Prostate gland (tissue), 2 donors: ENCODE measurements around the gene CGNL1.

Source experiments
- POLR2A ChIP-seq: fragments of 450-650 bp; IDR thresholded peaks from one replicate; pipeline ENCODE4 v1.6.1; 2016; ENCODE audit warnings: antibody characterized with exemption, mild to moderate bottlenecking
- POLR2AphosphoS5 ChIP-seq: sonication (generic); formaldehyde crosslinking; IDR thresholded peaks from one replicate; pipeline ENCODE4 v1.6.1; 2017; ENCODE audit warnings: antibody characterized with exemption
- TF ChIP-seq, protein P1 (sequence below), 4 experiments: fragments of 200-600 bp in 2 of 4; fragments of 450-650 bp in 2 of 4; sonication (generic) in 2 of 4; IDR thresholded peaks; 1 replicate in 3 of 4; 2 replicates in 1 of 4; pipeline ENCODE4 v1.5.1; 2016 to 2019; ENCODE audit warnings: antibody characterized with exemption in 4 of 4, mild to moderate bottlenecking in 2 of 4, moderate library complexity in 2 of 4

DNA sequence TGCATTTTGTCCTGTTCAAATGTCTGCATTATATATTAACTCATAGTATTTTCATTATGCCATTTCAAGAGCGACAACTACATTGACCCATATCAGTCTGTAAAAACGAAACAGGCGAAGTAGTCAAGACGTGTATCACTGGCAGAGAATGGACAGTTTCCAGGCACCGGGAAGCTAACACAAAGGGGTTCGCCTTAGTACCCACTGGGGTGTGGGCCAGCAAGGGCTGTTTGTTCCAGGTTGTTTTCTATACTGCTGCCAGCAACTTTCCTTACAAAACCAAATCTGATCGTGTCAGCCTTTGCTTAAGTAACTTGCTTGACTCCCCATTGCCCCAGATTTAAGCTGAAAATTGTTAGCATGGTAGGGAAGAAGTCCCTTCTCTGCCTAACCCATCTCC is 87.1 kb downstream of the CGNL1 start:
- TF ChIP-seq POLR2A, result no peak
- TF ChIP-seq, protein P1, sequence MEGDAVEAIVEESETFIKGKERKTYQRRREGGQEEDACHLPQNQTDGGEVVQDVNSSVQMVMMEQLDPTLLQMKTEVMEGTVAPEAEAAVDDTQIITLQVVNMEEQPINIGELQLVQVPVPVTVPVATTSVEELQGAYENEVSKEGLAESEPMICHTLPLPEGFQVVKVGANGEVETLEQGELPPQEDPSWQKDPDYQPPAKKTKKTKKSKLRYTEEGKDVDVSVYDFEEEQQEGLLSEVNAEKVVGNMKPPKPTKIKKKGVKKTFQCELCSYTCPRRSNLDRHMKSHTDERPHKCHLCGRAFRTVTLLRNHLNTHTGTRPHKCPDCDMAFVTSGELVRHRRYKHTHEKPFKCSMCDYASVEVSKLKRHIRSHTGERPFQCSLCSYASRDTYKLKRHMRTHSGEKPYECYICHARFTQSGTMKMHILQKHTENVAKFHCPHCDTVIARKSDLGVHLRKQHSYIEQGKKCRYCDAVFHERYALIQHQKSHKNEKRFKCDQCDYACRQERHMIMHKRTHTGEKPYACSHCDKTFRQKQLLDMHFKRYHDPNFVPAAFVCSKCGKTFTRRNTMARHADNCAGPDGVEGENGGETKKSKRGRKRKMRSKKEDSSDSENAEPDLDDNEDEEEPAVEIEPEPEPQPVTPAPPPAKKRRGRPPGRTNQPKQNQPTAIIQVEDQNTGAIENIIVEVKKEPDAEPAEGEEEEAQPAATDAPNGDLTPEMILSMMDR (IDR thresholded peaks at IDR 0.05), result no peak
- TF ChIP-seq POLR2AphosphoS5, result no peak
